HPDE6-E6E7 (cell line): ENCODE data around the gene CARS2.

Experiments
- DNase-seq: peaks from one replicate; pipeline ENCODE4 v3.0.0; 2011; ENCODE audit warnings: missing footprints; ENCODE audit errors: extremely low spot score

Gene CARS2

GRCh38 chr13:110652231-110652730 lies 53.6 kb downstream of the CARS2 start:
- DNase-seq: no peak

DNA sequence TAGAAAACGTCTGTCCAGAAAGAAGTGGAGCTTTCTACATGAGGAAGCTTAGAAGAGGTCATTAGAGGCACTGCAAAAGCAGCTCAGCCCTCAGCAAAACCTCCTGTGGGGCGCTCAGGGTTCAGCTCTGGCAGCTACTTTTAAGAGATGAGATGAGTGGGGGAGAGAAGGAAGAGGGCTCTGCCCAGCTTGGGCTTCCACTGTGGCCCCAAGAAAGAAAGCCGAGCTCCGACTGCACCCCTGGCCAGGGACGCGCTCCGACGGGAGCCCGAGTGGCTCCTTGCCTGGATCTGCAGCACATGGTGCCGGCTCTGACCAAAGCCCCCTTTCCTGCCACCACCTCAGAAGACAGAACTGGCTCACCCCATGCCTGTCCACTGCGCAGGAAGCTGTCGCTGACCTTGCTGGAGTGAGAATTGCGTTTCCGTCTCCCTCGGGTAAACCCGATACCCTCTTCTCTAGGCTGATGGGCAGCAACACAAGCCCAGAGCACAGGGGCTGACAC lies 54.1 kb downstream of the CARS2 start:
- DNase-seq: no peak

GRCh38 chr13:110651271-110651670 lies 54.6 kb downstream of the CARS2 start:
- no peak for DNase-seq

DNA sequence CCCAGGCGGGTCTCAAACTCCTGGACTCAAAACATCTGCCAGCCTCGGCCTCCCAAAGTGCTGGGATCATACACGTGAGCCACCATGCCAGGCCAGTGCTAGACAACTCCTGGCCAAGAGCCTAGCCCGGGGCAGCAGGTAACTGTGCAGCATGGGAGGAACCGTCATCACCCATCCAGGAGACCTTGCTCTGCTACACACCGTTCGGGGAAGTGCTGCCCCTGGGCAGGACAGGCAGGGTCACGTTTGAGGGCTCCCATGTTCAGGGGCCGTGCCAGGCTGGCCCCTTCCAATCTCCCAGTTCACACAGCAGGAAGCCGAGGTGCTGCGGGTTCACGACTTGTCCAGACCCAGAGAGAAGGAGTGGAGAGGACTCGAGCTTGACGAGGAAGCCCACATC lies 55.5 kb downstream of the CARS2 start:
- DNase-seq: no peak

- no peak for DNase-seq
Observed at GRCh38 chr13:110649551-110649950, 56.4 kb downstream of the CARS2 start.

GRCh38 chr13:110648848-110649421 lies 57.0 kb downstream of the CARS2 start:
- DNase-seq: no peak

GRCh38 chr13:110648146-110648819 lies 57.6 kb downstream of the CARS2 start:
- DNase-seq: no peak

GRCh38 chr13:110647365-110647737 lies 58.6 kb downstream of the CARS2 start:
- DNase-seq: no peak

DNA sequence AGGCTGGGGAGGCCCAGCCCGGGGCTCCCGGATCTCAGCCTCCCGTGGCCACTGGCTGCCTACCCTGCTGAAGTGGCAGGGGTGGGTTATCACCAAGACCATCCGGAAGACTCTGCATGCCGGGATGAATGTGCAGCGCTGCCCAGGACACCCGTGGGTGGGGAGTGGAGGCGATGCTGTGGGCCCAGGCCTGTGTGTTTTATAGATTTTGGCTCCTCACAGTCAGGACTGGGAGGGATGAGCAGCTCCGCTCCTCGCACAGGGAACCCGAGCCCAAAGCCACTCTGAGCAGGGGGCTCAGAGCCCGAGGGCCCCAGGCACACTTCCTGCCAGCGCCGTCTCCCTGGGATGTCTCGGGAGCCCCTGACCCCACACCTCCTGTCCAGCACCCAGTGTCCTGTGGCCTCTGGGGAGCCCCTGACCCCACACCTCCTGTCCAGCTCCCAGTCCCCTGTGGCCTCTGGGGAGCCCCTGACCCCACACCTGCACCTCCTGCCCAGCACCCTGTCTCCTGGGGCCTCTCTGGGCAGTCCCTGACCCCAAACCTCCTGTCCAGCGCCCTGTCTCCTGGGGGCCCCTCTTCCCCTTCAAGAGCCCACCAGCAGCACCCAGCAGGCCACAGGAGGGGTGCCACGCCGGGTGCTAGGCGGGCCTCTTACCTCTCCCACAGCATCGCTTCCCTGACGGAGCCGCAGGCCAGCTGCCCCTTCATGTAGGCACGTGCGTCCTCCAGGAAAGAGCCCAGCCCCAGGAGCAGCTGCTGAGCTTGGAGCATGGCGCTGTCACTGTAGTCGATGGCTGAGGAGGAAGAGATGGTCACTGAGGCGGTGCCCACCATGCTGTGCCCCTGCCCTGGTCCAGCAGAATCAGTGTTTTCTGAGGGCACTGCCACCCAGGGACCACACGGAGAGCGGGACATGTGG lies 59.2 kb downstream of the CARS2 start:
- no peak for DNase-seq

DNA sequence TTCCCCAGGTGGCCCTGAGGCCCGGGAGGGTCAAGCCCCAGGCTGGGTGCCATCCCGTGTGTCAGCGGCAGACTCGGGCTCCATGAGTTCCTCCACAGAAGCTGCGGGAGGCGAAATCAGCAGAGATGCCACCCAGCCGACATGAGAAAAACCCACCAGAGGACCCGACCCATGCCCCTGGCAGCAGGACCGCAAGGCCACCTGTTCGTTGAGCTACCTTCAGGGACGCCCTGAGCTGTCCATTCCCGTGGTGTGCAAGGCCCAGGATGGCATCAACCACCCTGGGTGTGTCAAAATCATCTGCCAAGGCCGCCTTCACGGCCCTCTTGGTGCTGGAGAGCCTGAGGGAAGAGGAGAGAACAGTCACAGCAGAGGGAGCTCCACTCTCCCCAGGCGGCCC lies 60.2 kb downstream of the CARS2 start:
- DNase-seq: no peak

- DNase-seq: no peak
Observed at GRCh38 chr13:110644892-110645521, 60.9 kb downstream of the CARS2 start.

- DNase-seq: no peak
Observed at GRCh38 chr13:110643768-110644421, 62.0 kb downstream of the CARS2 start.

DNA sequence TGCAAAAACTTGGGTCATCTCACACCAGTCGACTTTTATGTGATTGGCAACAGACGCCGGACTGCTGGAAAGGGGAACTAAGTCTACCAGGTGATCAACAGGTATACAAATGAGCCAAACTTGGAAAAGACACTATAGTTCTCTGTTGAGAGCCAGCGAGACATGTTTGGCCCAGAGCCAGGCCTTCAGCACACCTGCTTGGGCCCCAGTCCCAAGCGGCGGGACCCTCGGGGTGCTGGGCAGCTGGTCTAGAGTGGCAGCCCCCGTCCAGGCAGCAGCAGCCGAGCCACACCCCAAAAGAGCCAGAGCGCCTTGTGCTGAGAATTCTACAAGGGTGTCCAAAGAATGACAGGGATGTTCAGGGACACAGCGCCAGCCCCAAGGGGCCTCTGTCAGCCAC lies 62.6 kb downstream of the CARS2 start:
- DNase-seq: no peak

GRCh38 chr13:110642291-110642981 lies 63.5 kb downstream of the CARS2 start:
- DNase-seq: no peak

DNA sequence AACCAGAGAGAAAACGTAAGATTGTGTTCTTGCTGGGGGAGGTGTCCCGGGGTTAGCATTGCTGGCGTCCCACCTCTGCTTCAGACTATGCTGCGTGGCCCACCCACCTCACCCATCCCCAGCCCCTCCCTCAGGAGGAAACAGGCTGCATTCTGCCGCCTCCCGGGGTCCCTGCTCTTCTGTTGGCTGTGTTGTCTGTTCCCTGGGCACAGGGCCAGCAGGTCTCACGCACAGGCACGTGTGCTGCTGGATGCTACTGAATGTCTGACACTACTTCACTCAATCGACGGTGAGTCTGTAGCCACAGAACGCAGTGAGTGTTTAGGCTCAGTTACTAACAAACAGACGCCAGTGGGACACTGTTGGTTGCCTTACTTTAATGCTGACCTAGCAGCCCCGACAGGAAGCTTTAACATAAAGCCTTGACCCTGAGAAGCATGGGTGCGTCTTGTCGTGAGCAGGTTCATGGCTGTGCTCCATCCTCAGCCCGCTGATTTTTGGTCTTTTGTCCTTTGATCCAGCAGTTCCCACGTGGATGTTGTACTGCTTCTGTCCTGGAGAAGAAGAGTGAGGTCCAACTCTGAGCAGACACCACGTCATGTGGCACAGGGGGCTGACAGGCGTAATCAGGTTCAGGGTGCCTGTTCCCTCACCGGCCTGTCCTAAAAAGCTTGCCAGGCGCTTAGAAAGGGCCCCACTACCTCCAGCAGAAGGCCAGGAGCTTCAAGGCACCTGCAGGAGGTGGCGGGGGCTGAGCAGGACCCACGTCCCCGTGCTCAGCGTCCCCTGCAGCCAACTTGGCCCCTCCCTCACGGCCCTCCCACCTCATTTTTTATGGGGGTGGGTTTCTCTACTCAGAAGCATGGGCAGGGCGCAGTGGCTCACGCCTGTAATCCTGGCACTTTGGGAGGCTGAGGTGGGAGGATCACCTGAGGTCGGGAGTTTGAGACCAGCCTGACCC lies 64.6 kb downstream of the CARS2 start:
- no peak for DNase-seq

GRCh38 chr13:110640591-110641029 lies 65.3 kb downstream of the CARS2 start:
- DNase-seq: no peak

DNA sequence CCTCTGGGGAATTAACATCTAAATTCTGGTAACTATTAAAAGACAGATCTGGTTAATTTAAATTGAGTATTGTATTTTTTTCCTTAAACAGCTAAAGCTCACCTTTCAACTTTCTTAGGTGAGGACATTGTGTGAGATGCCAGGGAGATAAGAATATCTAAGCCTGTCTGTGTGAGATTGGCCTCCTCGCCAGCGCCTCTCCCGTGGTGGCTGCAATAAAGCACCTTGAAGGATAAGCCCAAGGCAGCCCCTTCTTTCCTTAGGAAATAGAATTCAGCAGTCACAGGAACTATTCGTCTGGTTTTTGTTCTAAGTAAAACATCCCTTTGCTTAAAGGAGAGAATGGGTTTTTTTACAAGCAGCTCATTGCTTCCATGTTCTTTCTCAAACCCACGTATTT lies 66.0 kb downstream of the CARS2 start:
- no peak for DNase-seq

GRCh38 chr13:110638814-110639806 lies 66.8 kb downstream of the CARS2 start:
- DNase-seq: no peak
